ENCODE results near the gene PER3. TPM values are rescaled to one million over a fixed set of nuclear protein-coding genes. Genes with fewer than 3 reads are reported as not detected.

Gene PER3
- total and polyA plus RNA-seq, 2 donors (not counting 1 experiment from before 2014, with no cell fraction given): 16.6 to 18.8 TPM

DNA sequence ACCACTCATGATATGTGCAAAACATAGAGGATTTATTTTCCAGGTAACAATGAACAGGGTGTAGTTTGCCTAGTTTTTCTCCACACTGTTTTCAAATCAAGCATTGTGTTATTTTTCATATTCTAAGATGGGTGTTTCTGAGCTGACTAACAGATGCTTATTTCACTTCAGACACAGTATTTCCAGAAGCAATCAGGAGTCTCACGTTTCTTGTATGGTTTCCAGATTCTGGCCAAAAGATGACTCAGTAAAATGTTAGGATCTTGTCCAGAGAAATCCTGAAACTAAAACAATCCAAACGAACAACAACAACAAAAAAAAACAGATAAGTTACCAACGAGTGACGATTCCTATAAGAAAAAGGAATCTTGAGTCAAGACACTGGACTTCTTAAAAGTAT is 63.5 kb downstream of the PER3 start:
- no peak overlapping the region for H3K27ac ChIP-seq (ENCODE audit: insufficient read depth, low read length)
- peak; percentile 75 to 90 for DNase-seq (ENCODE audit: low read depth in 2 of 2)

DNA sequence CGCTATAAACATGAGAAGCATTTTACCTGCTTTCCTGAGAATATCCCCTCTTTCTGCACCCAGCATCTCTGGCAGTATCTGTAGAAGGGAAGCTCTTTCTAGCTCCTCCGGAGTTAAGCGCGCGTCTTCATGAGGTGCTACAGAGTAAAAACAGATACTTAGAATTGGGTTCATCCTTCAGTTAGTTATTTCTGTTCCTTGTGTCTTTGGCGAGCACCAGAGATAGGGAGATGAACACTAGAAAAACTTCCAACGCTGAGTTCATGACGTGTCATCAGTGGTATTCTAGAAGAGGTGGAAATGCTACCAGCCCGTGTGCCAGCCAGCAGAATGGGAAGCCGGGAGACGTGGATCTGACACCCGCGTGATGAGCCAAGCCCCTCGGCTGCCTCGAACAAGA is 66.7 kb downstream of the PER3 start:
- H3K9ac ChIP-seq (ENCODE audit: insufficient read depth, low read length): no peak overlapping the region
- no peak overlapping the region for H2AFZ ChIP-seq (ENCODE audit: low read length)
- H3K27me3 ChIP-seq (ENCODE audit: control insufficient read depth, insufficient read depth, low read length): no peaks in the 10 kb centered on the region
- no peaks in the 10 kb centered on the region for H3K79me2 ChIP-seq (ENCODE audit: control insufficient read depth, insufficient read depth, low read length)
- H3K36me3 ChIP-seq (ENCODE audit: control insufficient read depth, insufficient read depth, low read length): no peaks in the 10 kb centered on the region
- H3K9me3 ChIP-seq (ENCODE audit: control insufficient read depth, insufficient read depth, low read depth, low read length): no peaks in the 10 kb centered on the region
- no peaks in the 10 kb centered on the region for H3K4me1 ChIP-seq (ENCODE audit: control insufficient read depth, extremely low read depth, insufficient read depth, low read length)
- TF ChIP-seq EZH2 (IDR thresholded peaks at IDR 0.05; ENCODE audit: low read length, missing control alignments): no peak
- TF ChIP-seq, protein P1, sequence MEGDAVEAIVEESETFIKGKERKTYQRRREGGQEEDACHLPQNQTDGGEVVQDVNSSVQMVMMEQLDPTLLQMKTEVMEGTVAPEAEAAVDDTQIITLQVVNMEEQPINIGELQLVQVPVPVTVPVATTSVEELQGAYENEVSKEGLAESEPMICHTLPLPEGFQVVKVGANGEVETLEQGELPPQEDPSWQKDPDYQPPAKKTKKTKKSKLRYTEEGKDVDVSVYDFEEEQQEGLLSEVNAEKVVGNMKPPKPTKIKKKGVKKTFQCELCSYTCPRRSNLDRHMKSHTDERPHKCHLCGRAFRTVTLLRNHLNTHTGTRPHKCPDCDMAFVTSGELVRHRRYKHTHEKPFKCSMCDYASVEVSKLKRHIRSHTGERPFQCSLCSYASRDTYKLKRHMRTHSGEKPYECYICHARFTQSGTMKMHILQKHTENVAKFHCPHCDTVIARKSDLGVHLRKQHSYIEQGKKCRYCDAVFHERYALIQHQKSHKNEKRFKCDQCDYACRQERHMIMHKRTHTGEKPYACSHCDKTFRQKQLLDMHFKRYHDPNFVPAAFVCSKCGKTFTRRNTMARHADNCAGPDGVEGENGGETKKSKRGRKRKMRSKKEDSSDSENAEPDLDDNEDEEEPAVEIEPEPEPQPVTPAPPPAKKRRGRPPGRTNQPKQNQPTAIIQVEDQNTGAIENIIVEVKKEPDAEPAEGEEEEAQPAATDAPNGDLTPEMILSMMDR (conservative IDR thresholded peaks at IDR 0.05 in 1 of 2, IDR thresholded peaks at IDR 0.05 in 1 of 2; ENCODE audit: low read depth in 1 of 2, low read length in 2 of 2): no peak
- no peaks in the 10 kb centered on the region for H4K20me1 ChIP-seq (ENCODE audit: control insufficient read depth, extremely low read depth, insufficient read depth, low read length)
- no peak overlapping the region for H3K4me2 ChIP-seq (ENCODE audit: extremely low read depth, insufficient read depth, low read length)
- no peak overlapping the region for H3K4me3 ChIP-seq (replicated peaks in 1 of 4; ENCODE audit: control extremely low read depth in 1 of 4, insufficient read depth in 1 of 4, low read depth in 3 of 4, low read length in 4 of 4)
- DNase-seq (ENCODE audit: low read depth in 2 of 2): no peak
- no peak overlapping the region for H3K27ac ChIP-seq (ENCODE audit: insufficient read depth, low read length)

More for the DNA sequence above, 63.5 kb downstream of the PER3 start:
- Histone ChIP-seq H3K79me2 (ENCODE audit: control insufficient read depth, insufficient read depth, low read length) (no peaks in the 10 kb centered on the region), H3K4me2 (ENCODE audit: extremely low read depth, insufficient read depth, low read length) (no peak overlapping the region), H3K9ac (ENCODE audit: insufficient read depth, low read length) (no peak overlapping the region), H3K27me3 (ENCODE audit: control insufficient read depth, insufficient read depth, low read length) (no peaks in the 10 kb centered on the region), H4K20me1 (ENCODE audit: control insufficient read depth, extremely low read depth, insufficient read depth, low read length) (no peaks in the 10 kb centered on the region), H2AFZ (ENCODE audit: low read length) (no peak overlapping the region), H3K4me3 (replicated peaks in 1 of 4; ENCODE audit: control extremely low read depth in 1 of 4, insufficient read depth in 1 of 4, low read depth in 3 of 4, low read length in 4 of 4) (no peak overlapping the region), H3K36me3 (ENCODE audit: control insufficient read depth, insufficient read depth, low read length) (no peaks in the 10 kb centered on the region), H3K9me3 (ENCODE audit: control insufficient read depth, insufficient read depth, low read depth, low read length) (no peaks in the 10 kb centered on the region), H3K4me1 (ENCODE audit: control insufficient read depth, extremely low read depth, insufficient read depth, low read length) (no peaks in the 10 kb centered on the region)
- no peak for TF ChIP-seq EZH2 (IDR thresholded peaks at IDR 0.05; ENCODE audit: low read length, missing control alignments)
- TF ChIP-seq, protein P1 (conservative IDR thresholded peaks at IDR 0.05 in 1 of 2, IDR thresholded peaks at IDR 0.05 in 1 of 2; ENCODE audit: low read depth in 1 of 2, low read length in 2 of 2): no peak

DNA sequence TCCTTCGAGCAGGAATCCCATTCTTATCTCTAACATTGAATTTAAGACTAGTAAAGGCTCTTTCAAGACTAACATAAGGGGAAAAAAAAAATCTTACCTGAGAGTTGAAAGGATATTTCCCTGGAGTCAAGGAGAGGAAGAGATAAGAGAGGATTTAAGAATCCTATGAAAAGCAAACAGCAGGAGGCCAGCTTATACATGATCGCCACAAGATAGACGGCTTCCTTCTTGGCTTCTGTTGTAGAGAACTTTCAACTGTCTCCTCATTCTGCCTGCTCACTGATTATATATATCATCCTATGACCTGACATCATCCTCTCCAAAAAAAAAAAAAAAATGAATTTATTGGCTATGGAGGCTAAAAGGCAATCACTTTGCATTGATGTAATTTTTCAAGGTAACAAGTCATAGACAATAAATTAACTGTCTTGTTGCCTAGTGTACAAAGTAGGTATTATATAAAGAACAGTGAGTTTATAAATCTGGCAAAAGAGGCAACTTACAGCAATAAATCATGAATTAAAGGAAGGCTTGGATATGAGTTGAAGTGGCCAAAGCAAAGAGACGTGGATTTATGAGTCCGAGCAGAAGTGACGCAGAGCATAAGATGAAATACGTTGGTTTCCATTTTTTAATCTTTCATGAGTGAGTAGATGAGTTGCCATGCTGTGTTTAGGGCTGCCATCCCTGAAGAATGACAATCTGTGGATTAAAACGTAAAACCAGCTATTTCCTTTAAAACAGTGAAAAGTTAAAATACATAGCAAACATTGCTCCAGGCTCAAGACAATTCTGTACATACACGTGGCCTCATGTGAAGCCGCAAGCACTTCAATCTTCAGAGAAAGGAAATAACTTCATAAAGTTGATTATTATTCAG is 69.0 kb downstream of the PER3 start, which contains the start of gene UTS2:
TSS of gene UTS2 (minus strand) at position 262 of the 880 bp plus-strand sequence. CDS start at position 200, 62 bp downstream.
- Histone ChIP-seq H3K9me3 (ENCODE audit: control insufficient read depth, insufficient read depth, low read depth, low read length) (no peaks in the 10 kb centered on the region), H3K4me3 (replicated peaks in 1 of 4; ENCODE audit: control extremely low read depth in 1 of 4, insufficient read depth in 1 of 4, low read depth in 3 of 4, low read length in 4 of 4) (no peak within 1 kb of the TSS), H4K20me1 (ENCODE audit: control insufficient read depth, extremely low read depth, insufficient read depth, low read length) (no peaks in the 10 kb centered on the region), H3K27ac (ENCODE audit: insufficient read depth, low read length) (no peak within 1 kb of the TSS), H3K79me2 (ENCODE audit: control insufficient read depth, insufficient read depth, low read length) (no peaks in the 10 kb centered on the region), H3K36me3 (ENCODE audit: control insufficient read depth, insufficient read depth, low read length) (no peaks in the 10 kb centered on the region), H3K4me2 (ENCODE audit: extremely low read depth, insufficient read depth, low read length) (no peak within 1 kb of the TSS), H3K27me3 (ENCODE audit: control insufficient read depth, insufficient read depth, low read length) (no peaks in the 10 kb centered on the region), H2AFZ (ENCODE audit: low read length) (no peak within 1 kb of the TSS), H3K4me1 (ENCODE audit: control insufficient read depth, extremely low read depth, insufficient read depth, low read length) (no peaks in the 10 kb centered on the region), H3K9ac (ENCODE audit: insufficient read depth, low read length) (no peak within 1 kb of the TSS)
- TF ChIP-seq EZH2 (IDR thresholded peaks at IDR 0.05; ENCODE audit: low read length, missing control alignments): no peak
- TF ChIP-seq, protein P1 (conservative IDR thresholded peaks at IDR 0.05 in 1 of 2, IDR thresholded peaks at IDR 0.05 in 1 of 2; ENCODE audit: low read depth in 1 of 2, low read length in 2 of 2): no peak
- no peak for DNase-seq (ENCODE audit: low read depth in 2 of 2)

Measured in fibroblast of lung (primary cell).